A673 (cell line): ENCODE data around the gene CBLL2. TPM values are rescaled to one million over a fixed set of nuclear protein-coding genes. Genes with fewer than 3 reads are reported as not detected.
A peak's percentile ranks its signal among the peaks of the same experiment; 100 is the strongest.
"Not testable (repeated sequence)": the region's sequence is repeated elsewhere in the genome, so short reads cannot be mapped to it uniquely, and the experiment has no call there.

Experiments used
- BruUV-seq: library from RNA; stranded (reverse); fragments of 400-500 nt; replicated peaks from 2 replicates; lab custom pipeline; 2021; lab: Mats Ljungman, UMichigan
- CTCF ChIA-PET: fragments of 300-600 bp; sonication (Branson Sonifier 250); formaldehyde crosslinking; loops from one replicate; lab custom pipeline; 2022; ENCODE audit warnings: antibody characterized with exemption; lab: Charles Lee
- POLR2A ChIA-PET: fragments of 300-600 bp; sonication (Branson Sonifier 250); formaldehyde crosslinking; loops from one replicate; lab custom pipeline; 2022; ENCODE audit warnings: antibody characterized with exemption; ENCODE audit not compliant: low non-redundant PET; lab: Charles Lee
- DNase-seq: peaks from one replicate; pipeline ENCODE4 v3.0.0-alpha.2; 2015; ENCODE audit warnings: low spot score
- H3K27ac ChIP-seq: fragments of 200-600 bp; sonication (generic); 2 replicates; pipeline ENCODE4 v1.5.1; 2016; ENCODE audit warnings: mixed run types, low read depth, mild to moderate bottlenecking, mixed read lengths, antibody characterized with exemption, low read length; ENCODE audit not compliant: poor library complexity, severe bottlenecking
- H3K27me3 ChIP-seq: fragments of 200-600 bp; sonication (generic); replicated peaks from 2 replicates; pipeline ENCODE4 v1.6.1; 2017; ENCODE audit warnings: mixed run types, low read depth, mild to moderate bottlenecking, mixed read lengths, antibody characterized with exemption, low read length; ENCODE audit not compliant: insufficient read depth, poor library complexity
- H3K36me3 ChIP-seq: fragments of 200-600 bp; sonication (generic); 2 replicates; pipeline ENCODE4 v1.6.1; 2016; ENCODE audit warnings: mixed run types, mild to moderate bottlenecking, mixed read lengths, antibody characterized with exemption, low read length; ENCODE audit not compliant: insufficient read depth, poor library complexity, severe bottlenecking
- H3K4me1 ChIP-seq: fragments of 200-600 bp; sonication (generic); 2 replicates; pipeline ENCODE4 v1.6.1; 2017; ENCODE audit warnings: mixed run types, mild to moderate bottlenecking, mixed read lengths, antibody characterized with exemption, low read length; ENCODE audit not compliant: insufficient read depth, poor library complexity, severe bottlenecking
- H3K4me3 ChIP-seq: fragments of 200-600 bp; sonication (generic); 2 replicates; pipeline ENCODE4 v1.5.1; 2016; ENCODE audit warnings: low read depth, mixed run types, mild to moderate bottlenecking, mixed read lengths, low read length; ENCODE audit not compliant: poor library complexity, severe bottlenecking
- H3K9me3 ChIP-seq: fragments of 200-600 bp; sonication (generic); 2 replicates; pipeline ENCODE4 v1.6.1; 2016; ENCODE audit warnings: mixed run types, low read depth, mild to moderate bottlenecking, mixed read lengths, antibody characterized with exemption, low read length; ENCODE audit not compliant: poor library complexity, severe bottlenecking
- EZH2 ChIP-seq: fragments of 200-600 bp; sonication (generic); IDR thresholded peaks from 2 replicates; pipeline ENCODE4 v1.6.1; 2017; ENCODE audit warnings: borderline replicate concordance, low read depth, mild to moderate bottlenecking, mixed read lengths, antibody characterized with exemption, low read length; ENCODE audit not compliant: poor library complexity, severe bottlenecking
- intact Hi-C: fragments of 100-400 bp; cut with micrococcal nuclease; formaldehyde crosslinking; loops from one replicate; pipeline ENCODE4 v1.10.0; 2022; ENCODE audit not compliant: unreplicated experiment
- total RNA-seq: library from RNA; stranded (reverse); gene quantifications from 2 replicates; pipeline ENCODE4 v1.2.3, GENCODE V29; 2021
- TF ChIP-seq, protein P1 (sequence below): fragments of 300-800, 200-600 bp; sonication (generic); conservative IDR thresholded peaks from 2 replicates; pipeline ENCODE4 v1.5.1; 2017; ENCODE audit warnings: low read depth, mild to moderate bottlenecking, antibody characterized with exemption, low read length, moderate library complexity, mixed read lengths

Gene CBLL2
- total RNA-seq, 1 experiment from 2014 or later = not detected

DNA sequence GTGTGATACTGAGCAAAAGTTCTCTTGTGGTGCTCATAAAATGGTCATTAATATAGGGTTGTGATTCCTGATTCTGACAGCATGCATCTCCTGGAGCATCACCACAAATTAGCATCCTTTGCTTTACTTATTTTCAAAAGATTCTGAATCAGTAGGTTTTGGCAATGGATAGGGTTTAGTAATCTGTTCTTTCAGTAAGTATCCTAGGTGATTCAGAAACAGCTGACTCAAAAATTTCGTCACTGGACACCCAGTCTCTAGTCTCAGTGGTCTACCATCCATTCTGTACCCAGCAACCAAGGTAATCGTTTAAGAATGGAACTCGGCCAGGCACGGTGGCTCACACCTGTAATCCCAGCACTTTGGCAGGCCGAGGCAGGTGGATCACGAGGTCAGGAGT is 4.1 kb downstream of the CBLL2 start:
- no peak overlapping the region for H3K4me3 ChIP-seq
- no peaks in the 10 kb centered on the region for H3K9me3 ChIP-seq
- intact Hi-C loops = no loop called here
- H3K27me3 ChIP-seq = no peaks in the 10 kb centered on the region
- TF ChIP-seq, protein P1, sequence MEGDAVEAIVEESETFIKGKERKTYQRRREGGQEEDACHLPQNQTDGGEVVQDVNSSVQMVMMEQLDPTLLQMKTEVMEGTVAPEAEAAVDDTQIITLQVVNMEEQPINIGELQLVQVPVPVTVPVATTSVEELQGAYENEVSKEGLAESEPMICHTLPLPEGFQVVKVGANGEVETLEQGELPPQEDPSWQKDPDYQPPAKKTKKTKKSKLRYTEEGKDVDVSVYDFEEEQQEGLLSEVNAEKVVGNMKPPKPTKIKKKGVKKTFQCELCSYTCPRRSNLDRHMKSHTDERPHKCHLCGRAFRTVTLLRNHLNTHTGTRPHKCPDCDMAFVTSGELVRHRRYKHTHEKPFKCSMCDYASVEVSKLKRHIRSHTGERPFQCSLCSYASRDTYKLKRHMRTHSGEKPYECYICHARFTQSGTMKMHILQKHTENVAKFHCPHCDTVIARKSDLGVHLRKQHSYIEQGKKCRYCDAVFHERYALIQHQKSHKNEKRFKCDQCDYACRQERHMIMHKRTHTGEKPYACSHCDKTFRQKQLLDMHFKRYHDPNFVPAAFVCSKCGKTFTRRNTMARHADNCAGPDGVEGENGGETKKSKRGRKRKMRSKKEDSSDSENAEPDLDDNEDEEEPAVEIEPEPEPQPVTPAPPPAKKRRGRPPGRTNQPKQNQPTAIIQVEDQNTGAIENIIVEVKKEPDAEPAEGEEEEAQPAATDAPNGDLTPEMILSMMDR = no peak
- TF ChIP-seq EZH2 = no peak
- H3K4me1 ChIP-seq = no peaks in the 10 kb centered on the region
- H3K27ac ChIP-seq = no peak overlapping the region
- no peaks in the 10 kb centered on the region for H3K36me3 ChIP-seq
- no TSS peak for BruUV-seq
- no peak for DNase-seq
- POLR2A ChIA-PET = no interaction called here
- CTCF ChIA-PET = no interaction called here

DNA sequence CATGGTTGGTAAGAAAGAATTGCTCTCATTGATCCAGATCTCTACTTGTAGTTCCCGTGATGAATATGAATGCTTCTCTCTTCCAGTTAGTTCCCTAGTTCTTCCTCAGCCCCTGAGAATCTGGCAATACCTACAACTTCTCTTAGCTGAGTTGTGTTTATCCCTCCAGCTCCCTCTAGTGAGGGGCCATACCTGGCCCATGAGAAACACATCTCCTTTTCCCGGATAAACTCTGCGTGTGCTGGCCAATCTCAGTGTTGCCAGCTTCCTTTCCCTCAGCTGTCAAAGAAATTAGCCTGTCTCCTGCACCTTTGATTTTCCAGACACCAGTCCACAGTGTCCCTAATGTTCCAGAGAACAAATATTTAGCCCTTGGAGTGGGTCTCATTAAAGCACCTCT is 5.7 kb downstream of the CBLL2 start:
- H3K27me3 ChIP-seq = no peaks in the 10 kb centered on the region
- no peak overlapping the region for H3K27ac ChIP-seq
- no peaks in the 10 kb centered on the region for H3K4me1 ChIP-seq
- BruUV-seq = no TSS peak
- intact Hi-C loops = no loop called here
- H3K36me3 ChIP-seq = no peaks in the 10 kb centered on the region
- no peak overlapping the region for H3K4me3 ChIP-seq
- TF ChIP-seq, protein P1 = 0 out of 2 replicates have a peak, but pooled peaks have one; percentile 13
- no peak for TF ChIP-seq EZH2
- no peaks in the 10 kb centered on the region for H3K9me3 ChIP-seq
- no peak for DNase-seq
- ChIA-PET CTCF (interaction anchor here (0.9 kb wide), 1 partner anchor 142 kb away, joined by 3 read pairs; no protein-coding TSS in a partner anchor), POLR2A (no interaction called here)

DNA sequence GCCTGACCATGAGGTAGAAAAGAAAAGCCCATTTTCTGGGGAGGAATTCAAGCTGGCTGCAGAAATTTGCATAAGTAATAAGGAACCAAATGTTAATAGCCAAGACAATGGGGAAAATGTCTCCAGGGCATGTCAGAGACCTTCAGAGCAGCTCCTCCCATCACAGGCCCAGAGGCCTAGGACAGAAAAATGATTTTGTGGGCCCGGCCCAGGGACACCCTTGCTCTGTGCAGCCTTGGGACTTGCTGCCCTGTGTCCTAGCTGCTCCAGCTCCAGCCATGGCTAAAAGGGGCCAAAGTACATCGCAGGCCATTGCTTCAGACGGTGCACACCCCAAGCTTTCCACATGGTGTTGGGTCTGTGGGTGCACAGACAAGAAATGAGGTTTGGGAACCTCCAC is 16.5 kb downstream of the CBLL2 start:
- H3K4me1 ChIP-seq, H3K4me3 ChIP-seq, H3K9me3 ChIP-seq, H3K27ac ChIP-seq, CTCF ChIA-PET, intact Hi-C loops, BruUV-seq, POLR2A ChIA-PET, H3K36me3 ChIP-seq, DNase-seq, H3K27me3 ChIP-seq: not testable (repeated sequence)

DNA sequence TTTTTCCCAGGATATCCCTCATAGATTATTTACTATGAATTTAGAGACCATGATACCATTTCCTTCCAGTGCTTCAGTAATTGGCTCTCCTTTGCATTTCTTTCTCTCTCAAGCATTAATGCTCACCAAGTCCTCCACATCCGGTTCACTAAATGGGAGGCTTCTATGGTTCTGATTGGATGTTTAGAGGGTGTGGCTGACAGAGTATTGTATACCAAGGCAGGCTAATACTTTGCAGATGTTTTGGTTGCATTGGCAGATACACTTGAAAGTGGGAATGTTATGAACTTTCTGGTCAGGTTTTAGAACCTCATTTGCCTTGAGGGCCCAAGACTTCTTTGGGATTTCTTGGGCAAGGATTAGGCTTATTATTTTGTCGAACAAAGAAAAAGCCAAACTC is 24.2 kb downstream of the CBLL2 start:
- ChIA-PET CTCF (no interaction called here), POLR2A (no interaction called here)
- peaks cover 16% of the 10 kb centered on the region for H3K4me1 ChIP-seq
- H3K9me3 ChIP-seq = no peaks in the 10 kb centered on the region
- peak overlapping the region; percentile 62 for H3K27ac ChIP-seq
- no peak overlapping the region for H3K4me3 ChIP-seq
- no peaks in the 10 kb centered on the region for H3K27me3 ChIP-seq
- no peaks in the 10 kb centered on the region for H3K36me3 ChIP-seq
- no TSS peak for BruUV-seq
- TF ChIP-seq, protein P1 = no peak
- TF ChIP-seq EZH2 = no peak
- peak; percentile 77 for DNase-seq
- intact Hi-C loops = no loop called here
